Stomach smooth muscle (tissue), 2 donors: ENCODE data around the gene RHOD.
A peak's percentile ranks its signal among the peaks of the same experiment; 100 is the strongest.

Experiments used
- H3K27ac ChIP-seq: one replicate; pipeline ENCODE4 v1.7.0; 2013; ENCODE audit warnings: mild to moderate bottlenecking, low read length, inconsistent platforms
- H3K27me3 ChIP-seq, 2 donors: one replicate each; pipeline ENCODE4 v1.7.0; 2013; ENCODE audit warnings: low read length in 2 of 2; ENCODE audit not compliant: insufficient read depth in 2 of 2, control insufficient read depth in 1 of 2
- H3K36me3 ChIP-seq, 2 donors: one replicate each; pipeline ENCODE4 v1.7.0; 2013; ENCODE audit warnings: low read length in 2 of 2; ENCODE audit not compliant: control insufficient read depth in 2 of 2, insufficient read depth in 2 of 2
- H3K4me1 ChIP-seq: one replicate; pipeline ENCODE4 v1.7.0; 2013; ENCODE audit warnings: low read length; ENCODE audit not compliant: control insufficient read depth, insufficient read depth
- H3K4me3 ChIP-seq, 2 donors: one replicate each; pipeline ENCODE4 v1.7.0; 2013; ENCODE audit warnings: low read length in 2 of 2
- H3K9ac ChIP-seq, 2 donors: one replicate each; pipeline ENCODE4 v1.7.0; 2013; ENCODE audit warnings: low read length in 2 of 2, mild to moderate bottlenecking in 1 of 2
- H3K9me3 ChIP-seq, 2 donors: one replicate each; pipeline ENCODE4 v1.7.0; 2013; ENCODE audit warnings: low read length in 2 of 2; ENCODE audit not compliant: control insufficient read depth in 2 of 2
- donor health status: healthy.
- donor health status: Pancreatic carcinoma.

The RHOD gene

DNA sequence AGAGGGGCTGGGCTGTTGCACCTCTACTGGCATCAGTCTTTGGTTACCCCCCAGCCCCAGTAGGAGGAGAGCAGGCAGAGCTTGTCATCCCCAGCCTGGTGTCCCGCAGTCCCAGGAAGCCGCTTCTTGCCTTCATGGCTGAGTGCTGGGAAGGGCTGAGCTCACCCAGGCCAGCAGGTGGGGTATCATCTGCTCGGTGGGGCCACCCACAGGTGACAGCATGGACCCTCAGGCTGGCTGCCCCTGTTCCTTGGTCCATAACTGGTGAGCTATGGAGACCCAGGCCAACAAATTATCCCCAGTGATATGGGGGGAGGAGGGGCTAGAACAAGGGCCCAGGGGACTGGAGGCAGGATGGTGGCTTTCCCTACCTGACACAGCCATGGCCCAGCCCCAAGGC, 6.5 kb upstream of the RHOD start:
- Histone ChIP-seq H3K4me3 (no peak overlapping the region), H3K36me3 (no peaks in the 10 kb centered on the region), H3K4me1 (no peaks in the 10 kb centered on the region), H3K9ac (no peak overlapping the region), H3K27me3 (peaks cover 0 to 2% of the 10 kb centered on the region in 2 donors), H3K9me3 (no peaks in the 10 kb centered on the region), H3K27ac (no peak overlapping the region)

DNA sequence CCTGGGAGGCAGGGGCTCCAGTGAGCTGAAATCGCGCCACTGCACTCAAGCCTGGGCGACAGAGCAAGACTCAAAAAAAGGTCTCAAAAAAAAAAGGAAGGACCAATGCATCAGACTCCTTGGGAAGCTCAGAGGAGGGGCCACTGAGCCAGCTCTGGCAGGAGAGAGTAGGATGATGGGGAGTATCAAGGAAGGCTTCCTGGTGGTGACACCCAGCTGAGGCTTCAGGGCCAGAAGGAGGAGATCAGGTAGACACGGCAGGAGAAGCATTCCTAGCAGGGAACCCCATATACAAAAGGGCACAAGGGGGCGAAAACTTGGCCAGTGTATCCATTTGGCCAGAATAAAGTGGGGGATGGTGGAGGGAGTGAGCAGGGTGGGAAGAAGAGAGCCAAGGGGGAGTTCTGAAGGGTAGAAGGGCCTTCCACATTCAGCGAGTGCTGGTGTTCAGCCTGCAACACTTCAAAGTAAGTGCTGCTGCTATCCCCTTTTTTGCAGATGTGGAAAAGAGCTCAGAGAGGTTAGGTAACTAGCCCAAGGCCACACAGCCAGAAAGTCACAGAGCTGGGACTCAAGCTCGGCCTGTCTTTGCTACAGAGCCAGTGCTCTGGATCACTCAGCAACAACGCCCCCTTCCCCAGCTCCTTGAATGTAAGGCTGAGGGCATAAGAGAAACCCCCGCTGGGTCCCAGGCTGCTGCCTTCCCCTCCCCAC, 5.3 kb upstream of the RHOD start:
- Histone ChIP-seq H3K9ac (no peak overlapping the region), H3K9me3 (no peaks in the 10 kb centered on the region), H3K4me3 (no peak overlapping the region), H3K27me3 (peaks cover 0 to 2% of the 10 kb centered on the region in 2 donors), H3K36me3 (no peaks in the 10 kb centered on the region), H3K4me1 (peaks cover 8% of the 10 kb centered on the region), H3K27ac (no peak overlapping the region)

DNA sequence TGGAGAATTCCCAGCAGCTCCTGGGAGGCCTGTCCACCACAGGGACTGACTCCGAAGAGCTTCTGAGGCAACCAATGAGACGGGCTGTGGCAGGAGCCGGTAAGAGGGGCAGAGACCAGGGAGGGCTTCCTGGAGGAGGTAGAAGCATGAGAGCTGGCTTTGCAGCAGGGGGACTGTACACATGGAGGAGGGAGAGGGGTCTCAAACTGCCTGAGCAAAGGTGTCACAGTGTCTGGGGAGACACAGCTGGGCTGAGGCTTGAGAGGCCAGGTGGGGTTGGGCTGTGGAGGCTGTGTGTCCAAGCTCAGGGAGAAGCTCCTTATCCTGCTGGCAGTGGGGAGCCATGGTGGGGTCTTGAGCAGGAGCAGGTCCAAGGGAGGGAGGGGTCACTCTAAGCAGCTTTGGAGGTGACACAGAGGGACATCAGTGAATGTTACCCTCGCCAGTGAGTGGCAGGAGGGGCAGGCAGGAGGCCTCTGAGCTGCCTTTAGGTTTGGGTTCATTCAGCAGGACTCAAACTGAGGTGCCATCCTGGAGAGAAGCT, 4.6 kb upstream of the RHOD start:
- H3K27me3 ChIP-seq = peaks cover 0 to 2% of the 10 kb centered on the region in 2 donors
- no peaks in the 10 kb centered on the region for H3K36me3 ChIP-seq
- no peaks in the 10 kb centered on the region for H3K9me3 ChIP-seq
- peaks cover 13% of the 10 kb centered on the region for H3K4me1 ChIP-seq
- no peak overlapping the region for H3K9ac ChIP-seq
- H3K4me3 ChIP-seq = no peak overlapping the region
- no peak overlapping the region for H3K27ac ChIP-seq

DNA sequence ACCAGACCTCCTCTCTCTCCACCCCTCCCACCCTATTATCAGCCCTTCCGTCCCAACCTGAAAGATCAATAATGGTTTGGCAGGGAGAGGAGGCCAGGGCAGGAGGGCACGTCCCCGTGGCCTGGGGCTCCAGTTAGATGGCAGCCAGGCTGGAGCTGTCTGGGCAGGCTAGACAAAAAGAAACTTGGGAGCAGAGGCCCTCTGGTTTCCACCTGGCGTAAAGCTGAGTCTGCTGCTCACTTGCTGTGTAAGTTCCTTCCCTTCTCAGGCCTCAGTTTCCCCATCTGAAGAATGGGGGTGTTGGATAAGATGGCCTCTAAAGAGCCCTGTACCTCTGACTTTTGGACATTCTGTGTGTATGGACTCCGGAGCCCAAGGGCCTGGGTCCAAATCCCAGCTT, 3.8 kb upstream of the RHOD start:
- Histone ChIP-seq H3K4me1 (peaks cover 20% of the 10 kb centered on the region), H3K27me3 (peaks cover 0 to 2% of the 10 kb centered on the region in 2 donors), H3K27ac (no peak overlapping the region), H3K9me3 (no peaks in the 10 kb centered on the region), H3K9ac (no peak overlapping the region), H3K4me3 (no peak overlapping the region), H3K36me3 (no peaks in the 10 kb centered on the region)

DNA sequence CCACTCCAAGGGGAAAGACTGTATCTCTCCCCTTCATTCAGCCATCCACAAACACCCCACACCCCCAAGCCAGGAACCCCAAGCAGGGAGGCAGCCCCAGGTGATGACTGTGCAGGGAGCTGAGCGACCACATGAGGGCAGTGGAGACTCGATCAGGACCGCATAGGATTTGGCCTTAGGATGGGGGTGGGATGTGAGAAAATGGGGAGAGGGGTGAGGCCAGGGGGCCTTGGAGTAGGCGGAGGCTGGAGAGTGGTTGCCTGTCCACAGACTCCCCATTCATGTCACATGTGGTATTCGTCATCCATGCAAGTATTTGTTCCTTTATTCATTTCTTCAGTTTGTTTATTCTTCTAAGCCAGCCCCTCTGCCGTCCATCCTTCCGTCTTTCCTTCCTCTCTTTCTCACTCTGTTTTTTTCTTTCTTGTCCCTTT, 2.7 kb upstream of the RHOD start:
- Histone ChIP-seq H3K9ac (no peak overlapping the region), H3K27ac (no peak overlapping the region), H3K4me1 (peaks cover 20% of the 10 kb centered on the region)

DNA sequence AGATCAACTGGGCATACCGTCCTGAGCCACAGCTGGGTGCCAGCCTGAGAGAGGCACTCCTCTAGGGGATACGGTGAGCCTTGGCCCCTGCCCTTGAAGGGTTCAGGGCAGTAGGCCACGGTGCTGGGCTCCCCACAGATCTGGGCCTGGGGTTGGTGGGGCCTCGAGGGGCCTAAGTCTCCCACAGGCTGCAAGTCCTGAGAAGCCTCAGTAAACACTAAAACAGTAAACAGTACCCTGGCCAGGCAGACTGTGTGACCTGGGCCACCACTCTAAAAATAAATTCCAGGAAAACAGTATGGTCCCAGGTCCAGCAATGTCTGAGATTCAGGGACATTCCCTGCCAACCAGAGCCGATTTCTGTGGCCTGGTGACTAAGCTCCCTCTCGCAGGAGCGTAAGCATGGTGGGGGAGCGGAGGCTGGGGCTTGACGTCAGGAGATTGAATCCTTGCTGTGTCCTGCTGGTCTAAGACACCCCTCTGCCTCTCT, 2.3 kb upstream of the RHOD start:
- H3K9me3 ChIP-seq = no peaks in the 10 kb centered on the region
- H3K36me3 ChIP-seq = no peaks in the 10 kb centered on the region
- peaks cover 20% of the 10 kb centered on the region for H3K4me1 ChIP-seq
- H3K9ac ChIP-seq = peak overlapping the region in 1 of 2 donors; percentile 29
- no peak overlapping the region for H3K27ac ChIP-seq
- no peaks in the 10 kb centered on the region for H3K27me3 ChIP-seq
- H3K4me3 ChIP-seq = no peak overlapping the region

More for the DNA sequence above, 2.7 kb upstream of the RHOD start:
- no peaks in the 10 kb centered on the region for H3K27me3 ChIP-seq
- H3K4me3 ChIP-seq = no peak overlapping the region
- H3K36me3 ChIP-seq = no peaks in the 10 kb centered on the region
- no peaks in the 10 kb centered on the region for H3K9me3 ChIP-seq

DNA sequence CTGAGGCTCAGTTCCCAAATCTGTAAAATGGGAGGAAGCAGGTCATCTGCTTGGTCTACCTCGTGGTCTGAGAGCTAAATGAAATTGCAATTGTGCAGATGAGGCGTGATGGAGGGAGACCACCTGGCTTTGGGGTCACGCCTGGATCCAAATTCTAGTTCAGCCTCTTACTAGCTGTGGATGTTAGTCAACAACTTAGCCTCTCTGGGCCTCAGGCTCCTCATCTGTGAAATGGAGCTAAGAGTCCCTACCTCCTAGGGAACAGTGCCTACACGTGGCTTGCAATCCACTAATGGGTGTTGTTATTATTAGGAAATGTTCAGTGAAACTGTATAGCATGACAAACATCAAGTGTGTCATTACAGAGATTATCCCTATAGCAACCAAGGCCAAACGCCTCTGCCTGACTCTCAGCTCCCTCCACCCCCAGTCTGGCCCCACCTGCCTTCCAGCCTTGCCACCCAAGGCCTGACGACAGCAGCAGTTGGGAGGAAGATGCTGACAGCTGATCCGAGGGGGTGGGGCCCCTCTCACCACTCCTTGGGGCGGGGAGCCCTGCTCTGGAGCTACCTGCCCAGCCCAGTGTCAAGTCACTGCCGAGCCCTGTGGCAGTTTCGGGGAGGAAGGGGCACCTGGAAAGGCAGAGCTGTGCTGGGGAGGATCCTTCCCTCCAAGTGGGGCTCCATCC, 1.7 kb upstream of the RHOD start:
- Histone ChIP-seq H3K4me3 (no peak overlapping the region), H3K27me3 (no peaks in the 10 kb centered on the region), H3K27ac (no peak overlapping the region), H3K9ac (peak overlapping the region in 1 of 2 donors; percentile 29), H3K9me3 (no peaks in the 10 kb centered on the region), H3K4me1 (peaks cover 20% of the 10 kb centered on the region), H3K36me3 (no peaks in the 10 kb centered on the region)

DNA sequence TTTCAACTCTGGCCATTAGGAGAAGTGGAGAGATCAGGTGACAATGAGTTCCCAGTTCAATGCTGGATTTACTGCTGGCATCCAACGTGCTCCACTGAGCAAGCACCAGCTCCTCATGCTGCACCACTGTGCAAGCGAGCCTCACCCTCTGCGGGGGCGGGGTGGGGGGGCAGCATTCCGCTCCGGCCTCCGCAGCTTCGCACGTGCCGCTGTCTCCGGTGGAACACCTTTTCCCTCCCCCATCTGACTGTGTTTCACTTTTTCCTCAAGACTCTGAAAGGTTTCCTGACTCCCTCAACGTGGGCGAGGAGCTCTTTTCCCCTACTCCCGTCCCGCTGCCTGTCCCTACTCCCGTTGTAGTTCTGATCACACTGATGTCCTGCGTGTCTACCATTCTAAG, 835 bp upstream of the RHOD start:
- Histone ChIP-seq H3K27ac (no peak overlapping the region), H3K4me1 (peaks cover 20% of the 10 kb centered on the region)

DNA sequence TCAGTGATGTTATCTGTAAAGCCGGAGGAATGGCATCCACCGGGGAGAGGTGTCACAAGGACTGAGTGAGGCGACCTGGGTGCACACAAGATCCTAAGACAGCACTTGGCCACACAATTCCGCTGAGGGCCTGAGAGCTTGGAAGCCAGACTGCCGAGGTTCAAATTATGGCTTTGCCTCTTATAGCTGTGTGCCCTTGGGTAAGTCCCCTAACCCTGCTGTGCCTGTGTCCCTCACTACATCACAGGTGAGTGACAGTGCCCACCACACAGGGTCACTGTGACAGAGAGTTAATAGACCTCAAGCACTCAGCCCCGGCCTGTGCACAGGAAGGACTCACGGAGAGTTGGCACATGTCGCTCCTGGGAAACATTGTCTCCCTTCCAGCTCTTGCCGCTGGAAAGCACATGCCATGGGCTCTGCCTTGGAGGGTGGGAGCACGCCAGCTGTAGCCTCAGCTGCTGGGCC, 592 bp downstream of the RHOD start:
- H3K36me3 ChIP-seq = no peaks in the 10 kb centered on the region
- H3K4me3 ChIP-seq = peak overlapping the region; percentile 70 to 81
- H3K4me1 ChIP-seq = peaks cover 20% of the 10 kb centered on the region
- no peaks in the 10 kb centered on the region for H3K27me3 ChIP-seq
- peak overlapping the region; percentile 71 to 74 for H3K9ac ChIP-seq
- no peaks in the 10 kb centered on the region for H3K9me3 ChIP-seq
- H3K27ac ChIP-seq = peak overlapping the region; percentile 46

More for the DNA sequence above, 835 bp upstream of the RHOD start:
- Histone ChIP-seq H3K4me3 (peak overlapping the region; percentile 56 to 81), H3K9me3 (no peaks in the 10 kb centered on the region), H3K36me3 (no peaks in the 10 kb centered on the region), H3K27me3 (no peaks in the 10 kb centered on the region), H3K9ac (peak overlapping the region; percentile 51 to 74)

DNA sequence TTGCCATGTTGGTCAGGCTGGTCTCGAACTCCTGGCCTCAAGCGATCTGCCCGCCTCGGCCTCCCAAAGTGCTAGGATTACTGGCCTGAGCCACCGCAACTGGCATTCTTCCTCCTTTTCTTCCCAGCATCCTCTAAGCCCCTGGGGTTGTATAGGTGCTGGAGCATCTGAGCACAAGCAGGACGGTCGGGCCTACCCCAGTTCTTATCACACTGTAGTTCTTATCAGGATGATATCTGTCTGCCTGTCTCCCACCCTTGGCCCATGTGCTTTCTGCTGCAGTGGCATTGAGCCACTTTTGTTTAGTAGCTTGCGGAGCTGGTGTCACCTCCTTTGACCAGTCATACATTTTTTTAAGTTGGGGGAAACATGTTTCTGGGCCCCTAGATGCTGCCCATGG, 1.9 kb downstream of the RHOD start:
- Histone ChIP-seq H3K4me1 (peaks cover 20% of the 10 kb centered on the region), H3K27me3 (no peaks in the 10 kb centered on the region), H3K27ac (no peak overlapping the region), H3K4me3 (no peak overlapping the region), H3K36me3 (no peaks in the 10 kb centered on the region), H3K9ac (no peak overlapping the region), H3K9me3 (no peaks in the 10 kb centered on the region)
